Mesendoderm (in vitro differentiated cells): Measurements from ENCODE around the gene SMIM3.
A peak's percentile ranks its signal among the peaks of the same experiment; 100 is the strongest.

Source experiments
- DNase-seq: peaks from one replicate; pipeline ENCODE4 v3.0.0; 2013
- H2AK5ac ChIP-seq: 2 replicates; pipeline ENCODE4 v1.6.1; 2013; ENCODE audit warnings: low read length, inconsistent platforms
- H2BK120ac ChIP-seq: 2 replicates; pipeline ENCODE4 v1.6.1; 2013; ENCODE audit warnings: low read depth, mild to moderate bottlenecking, low read length, moderate library complexity, mixed read lengths
- H2BK15ac ChIP-seq: replicated peaks from 2 replicates; pipeline ENCODE4 v1.6.1; 2013; ENCODE audit warnings: low read depth, mild to moderate bottlenecking, moderate library complexity
- H2BK5ac ChIP-seq: 2 replicates; pipeline ENCODE4 v1.6.1; 2013; ENCODE audit warnings: low read length, inconsistent platforms
- H3K18ac ChIP-seq: 2 replicates; pipeline ENCODE4 v1.6.1; 2013; ENCODE audit warnings: mild to moderate bottlenecking, low read length, mixed read lengths
- H3K23ac ChIP-seq: one replicate; pipeline ENCODE4 v1.6.1; 2013; ENCODE audit warnings: low read length
- H3K27ac ChIP-seq: 2 replicates; pipeline ENCODE4 v1.5.1; 2013; ENCODE audit warnings: low read depth, mild to moderate bottlenecking, inconsistent platforms, low read length, moderate library complexity
- H3K27me3 ChIP-seq: 2 replicates; pipeline ENCODE4 v1.6.1; 2013; ENCODE audit warnings: low read length, control low read depth, mild to moderate bottlenecking, inconsistent platforms; ENCODE audit not compliant: insufficient read depth, poor library complexity
- H3K36me3 ChIP-seq: 2 replicates; pipeline ENCODE4 v1.6.1; 2013; ENCODE audit warnings: low read length, inconsistent platforms; ENCODE audit not compliant: control insufficient read depth, insufficient read depth
- H3K4ac ChIP-seq: one replicate; pipeline ENCODE4 v1.6.1; 2013; ENCODE audit warnings: low read depth, mild to moderate bottlenecking, low read length, moderate library complexity
- H3K4me1 ChIP-seq: 2 replicates; pipeline ENCODE4 v1.6.1; 2013; ENCODE audit warnings: low read depth, low read length, inconsistent platforms; ENCODE audit not compliant: control insufficient read depth
- H3K4me2 ChIP-seq: 2 replicates; pipeline ENCODE4 v1.6.1; 2013; ENCODE audit warnings: low read length
- H3K4me3 ChIP-seq: 2 replicates; pipeline ENCODE4 v1.5.1; 2013; ENCODE audit warnings: mild to moderate bottlenecking, low read length
- H3K56ac ChIP-seq: one replicate; pipeline ENCODE4 v1.6.1; 2013; ENCODE audit warnings: low read length
- H3K79me1 ChIP-seq: 2 replicates; pipeline ENCODE4 v1.6.1; 2013; ENCODE audit warnings: low read length, inconsistent platforms
- H3K79me2 ChIP-seq: 2 replicates; pipeline ENCODE4 v1.6.1; 2013; ENCODE audit warnings: mild to moderate bottlenecking, low read length; ENCODE audit not compliant: control insufficient read depth, insufficient read depth
- H3K9ac ChIP-seq: 2 replicates; pipeline ENCODE4 v1.6.1; 2013; ENCODE audit warnings: low read length, inconsistent platforms
- H4K5ac ChIP-seq: one replicate; pipeline ENCODE4 v1.6.1; 2013; ENCODE audit warnings: low read length
- H4K8ac ChIP-seq: one replicate; pipeline ENCODE4 v1.6.1; 2013; ENCODE audit warnings: low read depth, mild to moderate bottlenecking, control low read depth, low read length, moderate library complexity
- WGBS: extraction: QIAGEN DNeasy Blood & Tissue Kit; methylation state at CpG from one replicate; pipeline ENCODE4 v1.1.7; 2013; ENCODE audit warnings: low lambda C conversion rate, missing lambda C conversion rate; ENCODE audit not compliant: insufficient coverage; ENCODE audit errors: extremely low coverage; 5-methylcytosine and 5-hydroxymethylcytosine counted together

SMIM3 gene

DNA sequence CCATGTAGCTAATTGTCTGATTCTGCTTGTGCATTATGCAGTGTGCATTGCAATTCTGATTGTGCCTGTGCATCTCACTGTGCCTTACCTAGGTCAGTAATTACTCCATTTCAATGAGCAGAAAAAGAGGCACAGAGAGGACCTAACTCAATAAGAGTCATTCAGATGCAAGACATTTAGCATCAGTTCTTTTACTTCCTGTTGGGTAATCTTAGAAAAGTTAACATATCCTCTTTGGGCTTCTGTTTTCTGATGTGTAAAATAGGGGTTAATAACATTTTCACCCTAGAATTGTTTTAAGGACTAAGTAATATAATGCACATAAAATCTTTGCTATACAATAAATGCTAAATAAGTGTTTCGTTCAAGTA is 12.8 kb upstream of the SMIM3 start:
- Histone ChIP-seq H3K9ac (no peak overlapping the region), H3K4me1 (no peaks in the 10 kb centered on the region), H2BK15ac (no peak overlapping the region), H4K5ac (no peak overlapping the region), H3K23ac (no peak overlapping the region), H4K8ac (no peak overlapping the region), H3K4me2 (no peak overlapping the region), H2AK5ac (no peak overlapping the region), H3K56ac (no peak overlapping the region), H3K79me1 (no peaks in the 10 kb centered on the region), H2BK120ac (no peak overlapping the region), H3K27me3 (no peaks in the 10 kb centered on the region), H3K79me2 (no peaks in the 10 kb centered on the region), H3K4ac (no peak overlapping the region), H3K4me3 (no peak overlapping the region), H3K18ac (no peak overlapping the region), H2BK5ac (no peak overlapping the region), H3K27ac (no peak overlapping the region), H3K36me3 (no peaks in the 10 kb centered on the region)
- no CpG with 5 or more reads among the region's 1 CpG for WGBS
- DNase-seq = no peak

DNA sequence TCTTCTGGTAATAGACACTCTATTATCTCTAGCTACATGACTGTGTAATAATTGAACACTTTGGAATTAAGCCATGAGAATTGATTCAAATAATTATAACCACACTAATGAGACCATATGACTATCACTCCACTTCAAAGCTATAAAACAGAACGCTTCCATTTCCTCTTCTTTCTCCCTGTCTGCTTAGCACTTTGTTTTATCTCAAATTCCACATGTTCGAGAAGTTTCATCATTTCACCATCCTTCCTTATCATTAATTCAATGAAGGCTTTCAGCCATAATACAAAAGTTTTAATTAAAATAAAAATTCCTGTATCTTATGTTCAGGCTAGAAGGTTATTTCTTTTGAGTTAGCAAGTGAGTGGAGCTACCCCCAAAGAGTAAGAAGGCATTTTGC is 12.3 kb upstream of the SMIM3 start:
- no peak overlapping the region for H3K4ac ChIP-seq
- H3K18ac ChIP-seq = no peak overlapping the region
- no CpG with 5 or more reads among the region's 2 CpGs for WGBS
- H4K5ac ChIP-seq = no peak overlapping the region
- no peak overlapping the region for H3K4me3 ChIP-seq
- no peaks in the 10 kb centered on the region for H3K79me2 ChIP-seq
- no peak overlapping the region for H2BK15ac ChIP-seq
- H3K36me3 ChIP-seq = no peaks in the 10 kb centered on the region
- no peaks in the 10 kb centered on the region for H3K4me1 ChIP-seq
- DNase-seq = no peak
- no peak overlapping the region for H3K23ac ChIP-seq
- no peak overlapping the region for H2AK5ac ChIP-seq
- H2BK5ac ChIP-seq = no peak overlapping the region
- no peak overlapping the region for H3K9ac ChIP-seq
- H3K56ac ChIP-seq = no peak overlapping the region
- H3K27ac ChIP-seq = no peak overlapping the region
- H3K79me1 ChIP-seq = no peaks in the 10 kb centered on the region
- H3K27me3 ChIP-seq = no peaks in the 10 kb centered on the region
- no peak overlapping the region for H4K8ac ChIP-seq
- H2BK120ac ChIP-seq = no peak overlapping the region
- H3K4me2 ChIP-seq = no peak overlapping the region

DNA sequence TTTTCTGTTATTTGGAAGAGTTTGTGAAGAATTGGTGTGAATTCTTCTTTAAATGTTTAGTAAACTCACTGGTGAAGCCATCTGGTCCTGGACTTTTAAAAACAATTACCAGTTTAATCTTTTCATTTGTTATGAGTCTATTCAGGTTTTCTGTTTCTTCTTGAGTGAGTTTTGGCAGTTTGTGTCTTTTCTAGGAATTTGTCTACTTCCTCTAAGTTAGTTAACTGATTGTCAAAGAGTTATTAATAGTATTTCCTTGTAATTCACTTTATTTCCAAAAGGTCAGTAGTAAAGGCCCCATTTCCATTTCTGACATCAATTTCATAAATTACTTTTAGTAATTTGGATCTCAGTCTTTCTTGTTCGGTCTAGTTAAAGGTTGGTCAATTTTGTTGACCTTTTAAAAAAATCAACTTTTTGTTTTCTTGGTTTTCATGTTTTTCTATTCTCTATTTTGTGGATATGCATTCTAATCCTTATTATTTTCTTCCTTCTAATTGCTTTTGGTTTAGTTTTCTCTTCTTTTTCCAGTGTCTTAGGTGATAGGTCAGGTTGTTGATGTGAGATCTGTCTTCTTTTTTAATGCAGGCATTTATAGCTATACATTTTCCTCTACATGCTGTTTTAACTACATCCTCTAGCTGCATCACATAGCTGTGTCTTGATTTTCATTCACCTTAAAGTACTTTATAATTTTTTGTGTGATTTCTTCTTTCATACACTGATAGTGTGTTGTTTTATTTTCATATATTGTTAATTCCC is 7.3 kb upstream of the SMIM3 start:
- Histone ChIP-seq H3K36me3 (no peaks in the 10 kb centered on the region), H3K23ac (no peak overlapping the region), H3K4me3 (no peak overlapping the region), H3K4ac (no peak overlapping the region), H3K18ac (no peak overlapping the region), H3K79me2 (no peaks in the 10 kb centered on the region), H3K56ac (no peak overlapping the region), H2BK5ac (no peak overlapping the region), H4K5ac (no peak overlapping the region), H3K4me1 (no peaks in the 10 kb centered on the region), H2BK120ac (no peak overlapping the region), H2BK15ac (no peak overlapping the region), H3K27me3 (no peaks in the 10 kb centered on the region), H3K79me1 (no peaks in the 10 kb centered on the region), H2AK5ac (no peak overlapping the region), H4K8ac (no peak overlapping the region), H3K4me2 (no peak overlapping the region), H3K27ac (no peak overlapping the region), H3K9ac (no peak overlapping the region)
- no CpG with 5 or more reads among the region's 1 CpG for WGBS
- no peak for DNase-seq

DNA sequence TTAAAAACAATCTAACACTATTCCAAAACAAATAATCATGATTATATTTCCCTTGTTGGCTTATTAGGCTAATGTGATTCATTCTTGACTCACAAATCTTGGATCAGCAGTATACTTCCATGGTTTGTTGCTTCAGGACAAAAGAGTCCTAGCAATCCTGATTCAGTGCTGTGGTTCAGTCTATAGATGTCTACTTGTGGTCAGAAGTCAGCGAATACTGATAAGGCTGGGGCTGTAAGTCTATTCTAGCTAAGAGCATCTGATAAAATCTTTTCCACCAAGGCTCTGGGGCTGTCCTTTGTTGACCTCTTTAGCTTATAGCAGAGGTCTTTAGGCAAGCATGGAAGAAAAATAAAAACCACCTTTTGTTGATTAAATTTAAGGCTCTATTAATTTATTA is 4.4 kb upstream of the SMIM3 start:
- Histone ChIP-seq H2BK120ac (no peak overlapping the region), H4K5ac (no peak overlapping the region), H3K79me2 (no peaks in the 10 kb centered on the region), H2BK15ac (no peak overlapping the region), H3K27me3 (no peaks in the 10 kb centered on the region), H3K4me2 (no peak overlapping the region), H3K79me1 (no peaks in the 10 kb centered on the region), H3K23ac (no peak overlapping the region), H3K56ac (no peak overlapping the region), H2BK5ac (no peak overlapping the region), H3K36me3 (no peaks in the 10 kb centered on the region), H3K18ac (no peak overlapping the region), H2AK5ac (no peak overlapping the region), H3K27ac (no peak overlapping the region), H3K4me3 (no peak overlapping the region), H4K8ac (no peak overlapping the region), H3K9ac (no peak overlapping the region), H3K4ac (no peak overlapping the region), H3K4me1 (peaks cover 3% of the 10 kb centered on the region)
- no CpG with 5 or more reads among the region's 1 CpG for WGBS
- DNase-seq = no peak

DNA sequence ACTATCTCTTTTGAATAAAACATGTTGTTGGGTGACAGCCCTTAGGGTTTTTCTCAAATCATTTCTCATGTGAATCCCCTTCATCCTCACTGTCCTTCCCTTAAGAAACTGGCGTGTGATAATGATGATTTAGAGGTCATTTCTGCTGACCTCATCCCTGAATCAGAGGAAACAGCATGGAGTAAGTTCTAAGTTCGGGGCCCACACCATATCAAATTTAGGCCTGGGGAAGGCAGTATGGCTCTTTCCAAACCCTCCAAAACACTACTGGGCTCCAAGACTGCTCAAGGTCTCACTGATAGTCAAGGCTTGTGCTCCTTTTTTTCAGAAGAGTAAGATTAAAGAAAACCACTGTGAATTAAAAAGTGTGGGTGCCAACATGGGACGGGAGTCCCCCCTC is 872 bp upstream of the SMIM3 start:
- Histone ChIP-seq H3K56ac (no peak overlapping the region), H4K5ac (no peak overlapping the region), H3K4me2 (no peak overlapping the region), H3K4ac (no peak overlapping the region), H2BK5ac (no peak overlapping the region), H3K18ac (no peak overlapping the region), H3K23ac (no peak overlapping the region), H3K27me3 (no peaks in the 10 kb centered on the region), H3K79me1 (no peaks in the 10 kb centered on the region), H3K4me1 (peaks cover 3% of the 10 kb centered on the region), H2BK15ac (no peak overlapping the region), H3K79me2 (no peaks in the 10 kb centered on the region), H3K27ac (no peak overlapping the region), H2AK5ac (no peak overlapping the region), H3K9ac (no peak overlapping the region), H3K4me3 (no peak overlapping the region), H4K8ac (no peak overlapping the region), H3K36me3 (no peaks in the 10 kb centered on the region), H2BK120ac (no peak overlapping the region)
- DNase-seq = no peak
- no CpG with 5 or more reads among the region's 3 CpGs for WGBS

DNA sequence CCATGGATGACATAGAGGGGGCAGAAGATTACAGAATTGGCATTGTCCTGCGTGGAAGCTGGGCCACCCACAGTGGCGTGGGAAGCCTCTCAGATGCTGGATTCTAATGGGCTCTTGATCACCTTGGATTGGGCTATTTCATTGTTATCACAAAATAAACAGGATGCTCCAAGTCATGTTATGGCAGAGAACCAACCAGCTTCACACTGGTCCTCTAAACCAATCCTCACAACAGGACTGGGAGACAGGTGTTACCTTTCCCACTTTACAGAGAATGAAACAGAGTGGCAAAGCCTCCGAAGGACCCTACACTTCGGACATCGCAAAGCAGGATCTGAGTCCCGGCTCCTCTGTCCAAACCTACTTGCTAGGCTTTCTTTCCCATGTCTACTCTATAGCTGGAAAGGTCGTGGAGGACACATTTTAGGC is 455 bp upstream of the SMIM3 start:
- Histone ChIP-seq H3K9ac (peak overlapping the region; percentile 84), H3K56ac (peak overlapping the region; percentile 95), H3K18ac (no peak overlapping the region), H3K27me3 (no peaks in the 10 kb centered on the region), H3K4me2 (peak overlapping the region; percentile 97), H3K4me3 (peak overlapping the region; percentile 72), H3K79me2 (no peaks in the 10 kb centered on the region), H2BK5ac (no peak overlapping the region), H2BK120ac (no peak overlapping the region), H3K4ac (no peak overlapping the region), H3K79me1 (no peaks in the 10 kb centered on the region), H3K36me3 (no peaks in the 10 kb centered on the region), H2AK5ac (no peak overlapping the region), H3K27ac (no peak overlapping the region), H2BK15ac (no peak overlapping the region), H3K23ac (no peak overlapping the region), H4K8ac (no peak overlapping the region), H4K5ac (no peak overlapping the region), H3K4me1 (peaks cover 5% of the 10 kb centered on the region)
- WGBS = no CpG with 5 or more reads among the region's 7 CpGs
- DNase-seq = no peak
